ENCODE results near the gene UIMC1.

DNA sequence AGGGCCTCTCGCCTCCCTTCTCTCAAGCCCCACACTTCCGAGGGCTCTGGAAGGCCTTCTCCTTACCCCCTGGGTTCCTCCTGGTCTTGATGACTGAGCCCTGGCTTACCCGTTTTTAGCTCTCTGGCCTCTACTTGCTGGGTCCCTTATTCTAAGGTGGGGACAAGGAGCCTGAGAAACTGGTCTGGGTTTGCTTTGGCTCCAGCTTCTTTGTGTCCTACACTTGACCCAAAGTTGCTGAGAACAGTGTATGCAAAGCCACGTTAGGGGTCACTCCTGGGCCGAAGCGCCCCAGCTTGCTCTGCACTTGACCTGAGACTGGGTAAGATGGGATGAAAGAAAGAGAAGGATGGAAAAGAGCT, 16.7 kb upstream of the UIMC1 start:
- TF ChIP-seq, protein P1, sequence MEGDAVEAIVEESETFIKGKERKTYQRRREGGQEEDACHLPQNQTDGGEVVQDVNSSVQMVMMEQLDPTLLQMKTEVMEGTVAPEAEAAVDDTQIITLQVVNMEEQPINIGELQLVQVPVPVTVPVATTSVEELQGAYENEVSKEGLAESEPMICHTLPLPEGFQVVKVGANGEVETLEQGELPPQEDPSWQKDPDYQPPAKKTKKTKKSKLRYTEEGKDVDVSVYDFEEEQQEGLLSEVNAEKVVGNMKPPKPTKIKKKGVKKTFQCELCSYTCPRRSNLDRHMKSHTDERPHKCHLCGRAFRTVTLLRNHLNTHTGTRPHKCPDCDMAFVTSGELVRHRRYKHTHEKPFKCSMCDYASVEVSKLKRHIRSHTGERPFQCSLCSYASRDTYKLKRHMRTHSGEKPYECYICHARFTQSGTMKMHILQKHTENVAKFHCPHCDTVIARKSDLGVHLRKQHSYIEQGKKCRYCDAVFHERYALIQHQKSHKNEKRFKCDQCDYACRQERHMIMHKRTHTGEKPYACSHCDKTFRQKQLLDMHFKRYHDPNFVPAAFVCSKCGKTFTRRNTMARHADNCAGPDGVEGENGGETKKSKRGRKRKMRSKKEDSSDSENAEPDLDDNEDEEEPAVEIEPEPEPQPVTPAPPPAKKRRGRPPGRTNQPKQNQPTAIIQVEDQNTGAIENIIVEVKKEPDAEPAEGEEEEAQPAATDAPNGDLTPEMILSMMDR (IDR thresholded peaks at IDR 0.05; ENCODE audit: insufficient read depth, low read depth, low read length), result no peak
- no peak for TF ChIP-seq EZH2 (IDR thresholded peaks at IDR 0.05; ENCODE audit: insufficient read depth, low read length)
